ENCODE measurements around the gene CCDC87. TPM values are rescaled to one million over a fixed set of nuclear protein-coding genes. Genes with fewer than 3 reads are reported as not detected.

Gene CCDC87
- total RNA-seq, 1 donor from 2014 or later: 0.50 TPM

DNA sequence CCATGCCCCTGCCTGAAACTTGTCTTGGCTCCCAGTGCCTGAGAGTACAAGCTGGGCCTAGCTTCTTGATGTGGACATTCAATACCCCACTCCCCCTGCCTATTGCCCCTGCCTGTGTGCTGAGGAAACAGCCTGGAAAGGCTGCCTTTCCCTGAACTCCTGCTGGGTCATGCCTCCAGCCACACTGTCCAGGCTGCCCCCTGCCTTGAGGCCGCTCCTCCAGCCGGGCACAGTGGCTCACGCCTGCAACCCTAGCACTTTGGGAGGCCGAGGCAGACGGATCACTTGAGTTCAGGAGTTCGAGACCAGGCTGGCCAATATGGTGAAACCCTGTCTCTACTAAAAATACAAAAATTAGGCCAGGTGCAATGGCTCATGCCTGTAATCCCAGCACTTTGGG is 10.2 kb upstream of the CCDC87 start:
- Histone ChIP-seq H3K36me3 (peaks cover 62% of the 10 kb centered on the region), H3K4me3 (no peak overlapping the region), H3K27me3 (ENCODE audit: low read depth) (no peaks in the 10 kb centered on the region), H3K9me3 (no peaks in the 10 kb centered on the region), H3K27ac (no peak overlapping the region), H3K4me1 (no peaks in the 10 kb centered on the region)
- DNase-seq (no peak), ATAC-seq (no peak)
- intact Hi-C loops (cut with DNase I): no loop called here
- TF ChIP-seq, protein P1, sequence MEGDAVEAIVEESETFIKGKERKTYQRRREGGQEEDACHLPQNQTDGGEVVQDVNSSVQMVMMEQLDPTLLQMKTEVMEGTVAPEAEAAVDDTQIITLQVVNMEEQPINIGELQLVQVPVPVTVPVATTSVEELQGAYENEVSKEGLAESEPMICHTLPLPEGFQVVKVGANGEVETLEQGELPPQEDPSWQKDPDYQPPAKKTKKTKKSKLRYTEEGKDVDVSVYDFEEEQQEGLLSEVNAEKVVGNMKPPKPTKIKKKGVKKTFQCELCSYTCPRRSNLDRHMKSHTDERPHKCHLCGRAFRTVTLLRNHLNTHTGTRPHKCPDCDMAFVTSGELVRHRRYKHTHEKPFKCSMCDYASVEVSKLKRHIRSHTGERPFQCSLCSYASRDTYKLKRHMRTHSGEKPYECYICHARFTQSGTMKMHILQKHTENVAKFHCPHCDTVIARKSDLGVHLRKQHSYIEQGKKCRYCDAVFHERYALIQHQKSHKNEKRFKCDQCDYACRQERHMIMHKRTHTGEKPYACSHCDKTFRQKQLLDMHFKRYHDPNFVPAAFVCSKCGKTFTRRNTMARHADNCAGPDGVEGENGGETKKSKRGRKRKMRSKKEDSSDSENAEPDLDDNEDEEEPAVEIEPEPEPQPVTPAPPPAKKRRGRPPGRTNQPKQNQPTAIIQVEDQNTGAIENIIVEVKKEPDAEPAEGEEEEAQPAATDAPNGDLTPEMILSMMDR (IDR thresholded peaks at IDR 0.05): no peak

DNA sequence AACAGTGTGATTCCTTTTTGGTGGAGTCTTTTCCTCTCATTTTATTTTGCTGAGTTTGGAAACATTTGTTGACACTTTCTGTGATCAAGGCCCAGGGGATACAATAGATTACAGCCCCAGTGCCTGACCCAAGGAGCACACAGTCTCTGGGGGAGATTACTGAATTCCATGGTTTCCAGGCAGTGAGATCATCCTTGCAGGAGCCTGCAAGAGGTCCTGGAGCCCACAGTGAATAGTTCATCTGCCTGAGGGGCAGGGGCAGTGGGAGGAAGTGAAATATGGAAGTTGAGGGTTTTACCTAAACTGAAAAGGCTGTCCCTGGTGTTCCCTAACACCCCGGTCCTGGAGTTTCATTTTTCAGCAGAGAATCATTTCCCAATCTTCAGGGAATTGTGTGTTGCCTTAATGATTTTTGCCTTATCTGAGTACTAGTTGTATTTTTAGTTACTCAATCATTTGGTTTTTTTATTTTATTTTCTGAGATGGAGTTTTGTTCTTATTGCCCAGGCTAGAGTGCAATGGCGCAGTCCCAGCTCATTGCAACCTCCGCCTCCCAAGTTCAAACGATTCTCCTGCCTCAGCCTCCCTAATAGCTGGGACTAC is 7.9 kb upstream of the CCDC87 start:
- H3K9me3 ChIP-seq: no peaks in the 10 kb centered on the region
- no peak overlapping the region for H3K27ac ChIP-seq
- intact Hi-C loops (cut with DNase I): no loop called here
- peaks cover 5% of the 10 kb centered on the region for H3K4me1 ChIP-seq
- no peak overlapping the region for H3K4me3 ChIP-seq
- DNase-seq: no peak
- ATAC-seq: no peak
- H3K27me3 ChIP-seq (ENCODE audit: low read depth): no peaks in the 10 kb centered on the region
- TF ChIP-seq, protein P1 (IDR thresholded peaks at IDR 0.05): no peak
- peaks cover 57% of the 10 kb centered on the region for H3K36me3 ChIP-seq

DNA sequence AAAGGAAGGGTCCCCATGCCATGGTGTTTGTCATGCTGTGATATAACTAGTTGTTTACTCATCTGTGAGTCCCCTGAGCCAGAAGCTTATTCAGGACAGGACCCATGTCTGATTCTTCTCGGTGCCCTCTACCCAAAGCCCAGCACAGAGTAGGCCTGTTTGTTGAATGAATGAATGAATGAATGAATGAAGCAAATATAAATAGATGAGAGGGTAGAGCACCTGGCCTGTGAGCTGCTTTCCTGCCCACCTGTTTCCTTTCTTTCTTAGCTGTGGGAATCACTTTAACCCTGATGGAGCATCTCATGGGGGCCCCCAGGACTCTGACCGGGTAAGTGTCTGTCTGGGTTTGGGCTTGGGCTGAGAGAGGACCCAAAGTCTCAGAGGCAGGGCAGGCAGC is 7.4 kb upstream of the CCDC87 start:
- no peak for DNase-seq
- H3K36me3 ChIP-seq: peaks cover 52% of the 10 kb centered on the region
- TF ChIP-seq, protein P1 (IDR thresholded peaks at IDR 0.05): no peak
- no peak overlapping the region for H3K4me3 ChIP-seq
- H3K9me3 ChIP-seq: no peaks in the 10 kb centered on the region
- H3K27ac ChIP-seq: no peak overlapping the region
- intact Hi-C loops (cut with DNase I): no loop called here
- H3K27me3 ChIP-seq (ENCODE audit: low read depth): no peaks in the 10 kb centered on the region
- peaks cover 8% of the 10 kb centered on the region for H3K4me1 ChIP-seq
- ATAC-seq: no peak

DNA sequence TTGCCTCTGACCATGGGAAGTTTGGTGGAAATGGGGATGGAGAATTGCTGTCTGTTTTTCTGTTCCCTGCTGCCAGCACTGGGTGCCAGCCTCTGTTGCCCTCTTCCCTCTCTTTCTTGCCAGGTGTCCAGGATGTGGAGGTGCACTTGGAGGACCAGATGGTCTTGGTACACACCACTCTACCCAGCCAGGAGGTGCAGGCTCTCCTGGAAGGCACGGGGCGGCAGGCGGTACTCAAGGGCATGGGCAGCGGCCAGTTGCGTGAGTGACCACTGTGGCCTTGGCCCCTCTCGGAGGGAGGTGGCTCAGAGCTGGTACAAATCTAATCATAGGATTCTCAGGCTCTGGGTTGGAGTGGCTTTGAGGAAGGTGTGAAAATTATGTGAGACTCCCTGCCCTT is 6.1 kb upstream of the CCDC87 start:
- Histone ChIP-seq H3K27ac (no peak overlapping the region), H3K4me3 (no peak overlapping the region), H3K27me3 (ENCODE audit: low read depth) (no peaks in the 10 kb centered on the region), H3K4me1 (peaks cover 19% of the 10 kb centered on the region), H3K36me3 (peaks cover 42% of the 10 kb centered on the region), H3K9me3 (no peaks in the 10 kb centered on the region)
- intact Hi-C loops (cut with DNase I): no loop called here
- TF ChIP-seq, protein P1 (IDR thresholded peaks at IDR 0.05): no peak
- ATAC-seq (no peak), DNase-seq (no peak)

DNA sequence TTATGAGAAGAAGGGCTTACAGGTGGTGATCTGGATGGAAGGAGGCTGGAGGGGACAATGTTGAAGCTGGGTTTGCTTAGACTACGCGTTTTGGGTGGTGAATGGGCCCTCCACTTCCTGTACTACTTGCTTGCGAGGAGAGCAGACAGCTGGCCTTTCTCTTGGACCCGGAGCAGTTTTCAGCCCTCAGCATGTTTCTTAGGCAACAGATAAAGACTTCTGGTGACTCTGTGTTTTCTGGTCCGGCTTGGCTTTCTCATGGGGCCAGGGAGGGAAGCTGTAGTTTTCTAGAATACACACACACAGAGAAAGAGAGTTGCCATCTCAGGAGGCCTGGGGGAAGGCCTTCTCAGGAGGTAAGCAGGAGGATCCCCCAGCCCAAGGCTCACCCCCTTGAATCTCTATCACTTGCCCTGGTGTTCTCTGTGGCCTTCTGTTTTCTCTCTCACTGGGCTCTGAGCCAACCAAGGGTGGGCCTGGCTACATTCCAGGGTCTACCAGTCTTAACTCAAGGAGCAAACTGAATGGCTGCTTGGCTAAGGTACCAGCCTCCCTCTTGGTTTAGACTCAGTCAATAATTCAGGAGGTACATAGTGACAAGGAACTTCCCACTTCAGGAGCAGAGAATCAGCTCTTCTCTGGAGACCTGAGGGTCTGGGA is 2.5 kb upstream of the CCDC87 start:
- intact Hi-C loops (cut with DNase I): no loop called here
- H3K27me3 ChIP-seq (ENCODE audit: low read depth): no peaks in the 10 kb centered on the region
- DNase-seq: no peak

More for the DNA sequence above, 2.5 kb upstream of the CCDC87 start:
- H3K36me3 ChIP-seq: peaks cover 16% of the 10 kb centered on the region
- H3K4me1 ChIP-seq: peaks cover 33% of the 10 kb centered on the region
- H3K4me3 ChIP-seq: no peak overlapping the region
- no peak for ATAC-seq
- TF ChIP-seq, protein P1 (IDR thresholded peaks at IDR 0.05): no peak
- H3K9me3 ChIP-seq: no peaks in the 10 kb centered on the region
- peak overlapping the region; percentile 54 for H3K27ac ChIP-seq
